Tibial nerve (tissue), 3 donors: ENCODE results near the gene SLC29A3.

ENCODE experiments used
- POLR2A ChIP-seq, 2 donors: fragments of 450-650 bp; IDR thresholded peaks; one replicate each; pipeline ENCODE4 v1.6.1; 2017; ENCODE audit warnings: antibody characterized with exemption in 2 of 2, mild to moderate bottlenecking in 2 of 2, moderate library complexity in 2 of 2
- TF ChIP-seq, protein P1 (sequence below), 5 experiments: fragments of 200-600 bp in 3 of 5; fragments of 450-650 bp in 2 of 5; sonication (generic) in 3 of 5; IDR thresholded peaks; one replicate each; pipeline ENCODE4 v1.5.1; 2016 to 2019; ENCODE audit warnings: antibody characterized with exemption in 5 of 5, mild to moderate bottlenecking in 3 of 5, moderate library complexity in 2 of 5

DNA sequence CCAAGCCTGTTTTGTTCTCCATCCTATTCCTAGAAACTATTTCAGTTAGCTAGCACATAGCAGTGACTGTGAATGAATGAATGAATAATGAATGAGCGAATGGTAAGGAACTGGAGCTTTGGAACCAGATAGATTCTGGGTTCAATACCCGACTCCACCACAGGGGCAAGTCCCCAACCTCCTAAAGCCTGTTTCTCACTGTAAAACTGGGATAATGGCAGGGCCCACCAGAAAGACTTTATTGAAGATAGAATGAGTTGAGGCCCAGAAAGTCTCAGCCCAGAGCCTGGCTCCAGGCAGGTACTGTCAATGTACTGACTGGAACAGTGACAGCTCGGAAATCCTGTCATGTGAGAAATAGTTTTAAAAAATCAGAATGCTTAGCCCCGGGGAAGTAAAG, 76.6 kb downstream of the SLC29A3 start:
- TF ChIP-seq, protein P1, sequence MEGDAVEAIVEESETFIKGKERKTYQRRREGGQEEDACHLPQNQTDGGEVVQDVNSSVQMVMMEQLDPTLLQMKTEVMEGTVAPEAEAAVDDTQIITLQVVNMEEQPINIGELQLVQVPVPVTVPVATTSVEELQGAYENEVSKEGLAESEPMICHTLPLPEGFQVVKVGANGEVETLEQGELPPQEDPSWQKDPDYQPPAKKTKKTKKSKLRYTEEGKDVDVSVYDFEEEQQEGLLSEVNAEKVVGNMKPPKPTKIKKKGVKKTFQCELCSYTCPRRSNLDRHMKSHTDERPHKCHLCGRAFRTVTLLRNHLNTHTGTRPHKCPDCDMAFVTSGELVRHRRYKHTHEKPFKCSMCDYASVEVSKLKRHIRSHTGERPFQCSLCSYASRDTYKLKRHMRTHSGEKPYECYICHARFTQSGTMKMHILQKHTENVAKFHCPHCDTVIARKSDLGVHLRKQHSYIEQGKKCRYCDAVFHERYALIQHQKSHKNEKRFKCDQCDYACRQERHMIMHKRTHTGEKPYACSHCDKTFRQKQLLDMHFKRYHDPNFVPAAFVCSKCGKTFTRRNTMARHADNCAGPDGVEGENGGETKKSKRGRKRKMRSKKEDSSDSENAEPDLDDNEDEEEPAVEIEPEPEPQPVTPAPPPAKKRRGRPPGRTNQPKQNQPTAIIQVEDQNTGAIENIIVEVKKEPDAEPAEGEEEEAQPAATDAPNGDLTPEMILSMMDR (IDR thresholded peaks at IDR 0.05), result no peak
- no peak for TF ChIP-seq POLR2A (IDR thresholded peaks at IDR 0.05)
